DMS53 treated with DMSO at 0.1 percent for 48 hours (cell line): ENCODE data around the gene TARS2.

Source experiments
- DNase-seq: peaks from one replicate; lab custom pipeline; 2025; ENCODE audit not compliant: unreplicated experiment; lab: John Stamatoyannopoulos, UW

TARS2 gene

GRCh38 chr1:150486966-150487762 is at the start of gene TARS2:
Gene TARS2 (plus strand): TSS chr1:150487419. CDS start chr1:150487451, 32 bp downstream.
- DNase-seq = peak; percentile 96

- no peak for DNase-seq
Measured at GRCh38 chr1:150441121-150441520, 46.1 kb upstream of the TARS2 start.

GRCh38 chr1:150444232-150444631 is 43.0 kb upstream of the TARS2 start:
- DNase-seq = no peak

- DNase-seq = no peak
Measured at GRCh38 chr1:150456146-150456647, 31.0 kb upstream of the TARS2 start.

- peak; percentile 44 for DNase-seq
Measured at GRCh38 chr1:150464422-150464826, 22.8 kb upstream of the TARS2 start.

- no peak for DNase-seq
Measured at GRCh38 chr1:150466964-150467363, 20.3 kb upstream of the TARS2 start.

- no peak for DNase-seq
Measured at GRCh38 chr1:150469291-150469690, 17.9 kb upstream of the TARS2 start.

- DNase-seq = no peak
Measured at GRCh38 chr1:150472601-150473200, 14.5 kb upstream of the TARS2 start.

GRCh38 chr1:150473659-150474058 is 13.6 kb upstream of the TARS2 start:
- no peak for DNase-seq

GRCh38 chr1:150474869-150475268 is 12.3 kb upstream of the TARS2 start:
- no peak for DNase-seq

- DNase-seq = no peak
Measured at GRCh38 chr1:150476754-150477153, 10.5 kb upstream of the TARS2 start.

- peak; percentile 10 for DNase-seq
Measured at GRCh38 chr1:150477320-150477719, 9.9 kb upstream of the TARS2 start.

- peak; percentile 57 for DNase-seq
Measured at GRCh38 chr1:150477733-150478132, 9.5 kb upstream of the TARS2 start.

GRCh38 chr1:150479370-150479769 is 7.8 kb upstream of the TARS2 start:
- DNase-seq = no peak

GRCh38 chr1:150479927-150480352 is 7.3 kb upstream of the TARS2 start:
- DNase-seq = no peak

- no peak for DNase-seq
Measured at GRCh38 chr1:150484431-150484830, 2.8 kb upstream of the TARS2 start.

- DNase-seq = no peak
Measured at GRCh38 chr1:150484861-150485260, 2.4 kb upstream of the TARS2 start.

GRCh38 chr1:150487763-150488115 is 520 bp downstream of the TARS2 start:
- no peak for DNase-seq

GRCh38 chr1:150493175-150493574 is 6.0 kb downstream of the TARS2 start:
- no peak for DNase-seq

- no peak for DNase-seq
Measured at GRCh38 chr1:150498342-150498741, 11.1 kb downstream of the TARS2 start.

GRCh38 chr1:150505431-150505830 is 18.2 kb downstream of the TARS2 start:
- no peak for DNase-seq
